Measurements from ENCODE around the gene VPS33A. TPM values are rescaled to one million over a fixed set of nuclear protein-coding genes. Genes with fewer than 3 reads are reported as not detected.

VPS33A gene
- total and polyA plus RNA-seq, 2 experiments from 2014 or later, result 18.6 to 37.4 TPM

GRCh38 chr12:122192441-122192840 lies 73.9 kb downstream of the VPS33A start:
- Histone ChIP-seq H3K36me3 (no peaks in the 10 kb centered on the region), H3K4me3 (no peak overlapping the region), H3K27me3 (no peaks in the 10 kb centered on the region), H3K9me3 (ENCODE audit: low read depth) (no peaks in the 10 kb centered on the region), H3K4me1 (ENCODE audit: low read depth) (no peaks in the 10 kb centered on the region), H3K27ac (no peak overlapping the region)
- no peak for DNase-seq (ENCODE audit: low read depth in 1 of 2, low spot score in 1 of 2)
- no peak for TF ChIP-seq CTCF (IDR thresholded peaks at IDR 0.05; ENCODE audit: low read depth, low read length)

- H3K4me3 ChIP-seq, result no peak overlapping the region
- H3K27me3 ChIP-seq, result no peaks in the 10 kb centered on the region
- no peaks in the 10 kb centered on the region for H3K36me3 ChIP-seq
- no peaks in the 10 kb centered on the region for H3K9me3 ChIP-seq (ENCODE audit: low read depth)
- DNase-seq (ENCODE audit: low read depth in 1 of 2, low spot score in 1 of 2), result peak; percentile 62 to 69
- no peak overlapping the region for H3K27ac ChIP-seq
- H3K4me1 ChIP-seq (ENCODE audit: low read depth), result no peaks in the 10 kb centered on the region
- peak; percentile 83 for TF ChIP-seq CTCF (IDR thresholded peaks at IDR 0.05; ENCODE audit: low read depth, low read length)
These were observed 75.2 kb downstream of the VPS33A start for GRCh38 chr12:122190842-122191668.

- no peak for TF ChIP-seq CTCF (IDR thresholded peaks at IDR 0.05; ENCODE audit: low read depth, low read length)
- no peak for DNase-seq (ENCODE audit: low read depth in 1 of 2, low spot score in 1 of 2)
- no peaks in the 10 kb centered on the region for H3K4me1 ChIP-seq (ENCODE audit: low read depth)
- no peaks in the 10 kb centered on the region for H3K9me3 ChIP-seq (ENCODE audit: low read depth)
- H3K4me3 ChIP-seq, result no peak overlapping the region
- no peak overlapping the region for H3K27ac ChIP-seq
- H3K36me3 ChIP-seq, result no peaks in the 10 kb centered on the region
- no peaks in the 10 kb centered on the region for H3K27me3 ChIP-seq
These were observed 76.4 kb downstream of the VPS33A start for GRCh38 chr12:122189626-122190475.

DNA sequence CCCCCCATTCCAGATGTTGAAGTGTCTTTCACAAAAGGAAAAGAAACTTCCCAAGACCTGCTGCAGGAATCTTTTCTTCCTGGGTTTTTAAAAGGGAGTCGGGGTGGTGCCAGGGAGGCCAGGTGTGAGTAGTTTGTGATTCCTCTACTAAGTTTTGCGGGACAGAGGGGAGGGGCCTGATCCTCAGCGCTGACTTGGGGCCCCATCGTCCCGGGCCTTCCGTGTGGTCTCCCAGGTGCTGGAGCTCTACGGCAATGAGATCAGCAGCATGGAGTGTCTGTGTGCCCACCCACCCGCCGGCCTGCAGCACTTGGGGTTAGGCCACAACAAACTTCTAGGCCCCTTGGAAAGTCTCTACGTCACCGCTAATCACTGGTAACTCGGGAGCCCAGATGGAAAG lies 78.8 kb downstream of the VPS33A start:
- Histone ChIP-seq H3K36me3 (no peaks in the 10 kb centered on the region), H3K9me3 (ENCODE audit: low read depth) (no peaks in the 10 kb centered on the region), H3K27ac (no peak overlapping the region), H3K27me3 (peaks cover 14% of the 10 kb centered on the region), H3K4me1 (ENCODE audit: low read depth) (no peaks in the 10 kb centered on the region), H3K4me3 (no peak overlapping the region)
- DNase-seq (ENCODE audit: low read depth in 1 of 2, low spot score in 1 of 2), result no peak
- no peak for TF ChIP-seq CTCF (IDR thresholded peaks at IDR 0.05; ENCODE audit: low read depth, low read length)

- no peak for DNase-seq (ENCODE audit: low read depth in 1 of 2, low spot score in 1 of 2)
- Histone ChIP-seq H3K27me3 (peaks cover 14% of the 10 kb centered on the region), H3K4me3 (no peak overlapping the region), H3K4me1 (ENCODE audit: low read depth) (no peaks in the 10 kb centered on the region), H3K27ac (no peak overlapping the region), H3K9me3 (ENCODE audit: low read depth) (no peaks in the 10 kb centered on the region), H3K36me3 (no peaks in the 10 kb centered on the region)
- TF ChIP-seq CTCF (IDR thresholded peaks at IDR 0.05; ENCODE audit: low read depth, low read length), result no peak
These were observed 80.7 kb downstream of the VPS33A start for GRCh38 chr12:122185494-122186082.
